H1 (cell line): ENCODE measurements around the gene SEMA3B. TPM values are rescaled to one million over a fixed set of nuclear protein-coding genes. Genes with fewer than 3 reads are reported as not detected.

Experiments
- CTCF ChIA-PET: fragments of 300-600 bp; sonication (Branson Sonifier 250); formaldehyde crosslinking; loops from one replicate; lab custom pipeline; 2021; ENCODE audit not compliant: partially characterized antibody; lab: Charles Lee
- POLR2A ChIA-PET: fragments of 300-600 bp; sonication (Branson Sonifier 250); formaldehyde crosslinking; loops from one replicate; lab custom pipeline; 2021; ENCODE audit warnings: inconsistent platforms; ENCODE audit not compliant: partially characterized antibody; lab: Charles Lee
- DNase-seq, 2 experiments: peaks; one replicate each; pipeline versions ENCODE4 v3.0.0 to v3.0.0-alpha.2; 2010 to 2022; ENCODE audit warnings: low spot score in 2 of 2, low read depth in 1 of 2, mixed read lengths in 1 of 2
- FAIRE-seq: peaks from 2 replicates; lab custom pipeline; 2011; peaks lifted over from hg19 to GRCh38; lab: Jason Lieb, UNC
- H2AFZ ChIP-seq: 2 replicates; pipeline ENCODE4 v1.8.1; 2012; ENCODE audit warnings: low read length, inconsistent platforms
- H2AK5ac ChIP-seq: 2 replicates; pipeline ENCODE4 v1.6.1; 2013; ENCODE audit warnings: low read depth, low read length
- H2BK120ac ChIP-seq: replicated peaks from 2 replicates; pipeline ENCODE3; 2013; ENCODE audit warnings: low read depth, low read length, inconsistent platforms
- H2BK12ac ChIP-seq: 2 replicates; pipeline ENCODE4 v1.6.1; 2013; ENCODE audit warnings: low read depth, low read length
- H2BK15ac ChIP-seq: 2 replicates; pipeline ENCODE4 v1.6.1; 2013; ENCODE audit warnings: low read length
- H2BK20ac ChIP-seq: 2 replicates; pipeline ENCODE4 v1.6.1; 2013; ENCODE audit warnings: low read length
- H2BK5ac ChIP-seq: 2 replicates; pipeline ENCODE4 v1.6.1; 2013; ENCODE audit warnings: low read depth, low read length
- H3K14ac ChIP-seq: 2 replicates; pipeline ENCODE4 v1.6.1; 2013; ENCODE audit warnings: inconsistent platforms; ENCODE audit not compliant: insufficient read length
- H3K18ac ChIP-seq: 2 replicates; pipeline ENCODE4 v1.6.1; 2013; ENCODE audit warnings: low read length; ENCODE audit errors: extremely low read depth
- H3K23ac ChIP-seq: 2 replicates; pipeline ENCODE4 v1.6.1; 2013; ENCODE audit warnings: inconsistent platforms; ENCODE audit not compliant: insufficient read length
- H3K23me2 ChIP-seq: 2 replicates; pipeline ENCODE4 v1.6.1; 2013; ENCODE audit warnings: low read depth, low read length
- H3K27ac ChIP-seq: 2 replicates; pipeline ENCODE4 v1.6.1; 2011; ENCODE audit warnings: low read depth, low read length, inconsistent platforms
- H3K27me3 ChIP-seq, 4 experiments: replicated peaks in 1 of 4; 1 replicate in 1 of 4; 2 replicates in 3 of 4; pipeline versions ENCODE4 v1.6.1 to v1.8.1; 2011 to 2013; ENCODE audit warnings: low read length in 3 of 4, mild to moderate bottlenecking in 3 of 4, inconsistent platforms in 2 of 4, mixed read lengths in 2 of 4, moderate library complexity in 1 of 4; ENCODE audit not compliant: control insufficient read depth in 3 of 4, insufficient read depth in 3 of 4; ENCODE audit errors: extremely low read depth in 1 of 4
- H3K36me3 ChIP-seq, 4 experiments: 2 replicates each; pipeline versions ENCODE4 v1.6.1 to v1.8.1; 2011 to 2013; ENCODE audit warnings: mild to moderate bottlenecking in 4 of 4, low read length in 3 of 4, moderate library complexity in 2 of 4, control low read depth in 1 of 4, inconsistent platforms in 1 of 4; ENCODE audit not compliant: insufficient read depth in 4 of 4, control insufficient read depth in 2 of 4
- H3K4ac ChIP-seq: replicated peaks from 2 replicates; pipeline ENCODE3; 2013; ENCODE audit warnings: low read length, low read depth, mixed read lengths, inconsistent platforms; ENCODE audit not compliant: insufficient read length
- H3K4me1 ChIP-seq, 4 experiments: replicated peaks in 1 of 4; 1 replicate in 1 of 4; 2 replicates in 3 of 4; pipeline versions ENCODE4 v1.6.1 to v1.8.1; 2011 to 2013; ENCODE audit warnings: low read length in 3 of 4, inconsistent platforms in 2 of 4, mixed read lengths in 1 of 4; ENCODE audit not compliant: insufficient read depth in 4 of 4, control insufficient read depth in 3 of 4
- H3K4me2 ChIP-seq, 2 experiments: 2 replicates each; pipeline versions ENCODE4 v1.6.1 to v1.8.1; 2011 to 2013; ENCODE audit warnings: low read depth in 2 of 2, low read length in 2 of 2, control low read depth in 1 of 2, inconsistent platforms in 1 of 2, mild to moderate bottlenecking in 1 of 2; ENCODE audit not compliant: insufficient read depth in 1 of 2
- H3K4me3 ChIP-seq, 4 experiments: fragments of 200-600, 300-600 bp in 1 of 4; sonication (generic), shearing (Covaris generic), sonication (Bioruptor Twin) in 1 of 4; 2 replicates each; pipeline versions ENCODE4 v1.5.1 to v1.8.1; 2011 to 2016; ENCODE audit warnings: low read length in 4 of 4, low read depth in 3 of 4, control low read depth in 2 of 4, inconsistent platforms in 2 of 4, mild to moderate bottlenecking in 2 of 4, mixed read lengths in 1 of 4, moderate library complexity in 1 of 4; ENCODE audit not compliant: insufficient read depth in 2 of 4; ENCODE audit errors: extremely low read depth in 1 of 4
- H3K56ac ChIP-seq: replicated peaks from 2 replicates; pipeline ENCODE3; 2013; ENCODE audit warnings: low read depth, mild to moderate bottlenecking, mixed read lengths, low read length, inconsistent platforms; ENCODE audit not compliant: insufficient read length
- H3K79me1 ChIP-seq: 2 replicates; pipeline ENCODE4 v1.6.1; 2013; ENCODE audit warnings: low read depth, low read length, control low read depth
- H3K79me2 ChIP-seq, 2 experiments: 2 replicates each; pipeline versions ENCODE4 v1.6.1 to v1.8.1; 2012 to 2013; ENCODE audit warnings: low read length in 2 of 2, mild to moderate bottlenecking in 2 of 2, inconsistent platforms in 1 of 2; ENCODE audit not compliant: insufficient read depth in 2 of 2, control insufficient read depth in 1 of 2
- H3K9ac ChIP-seq, 4 experiments: replicated peaks in 1 of 4; 1 replicate in 1 of 4; 2 replicates in 3 of 4; pipeline versions ENCODE4 v1.6.1 to v1.8.1; 2011 to 2013; ENCODE audit warnings: low read depth in 3 of 4, low read length in 3 of 4, control low read depth in 2 of 4, mild to moderate bottlenecking in 2 of 4, moderate library complexity in 2 of 4, inconsistent platforms in 1 of 4; ENCODE audit errors: extremely low read depth in 1 of 4
- H3K9me3 ChIP-seq, 2 experiments: 2 replicates each; pipeline versions ENCODE4 v1.6.1 to v1.8.1; 2012 to 2013; ENCODE audit warnings: mild to moderate bottlenecking in 2 of 2, moderate library complexity in 2 of 2, control low read depth in 1 of 2, inconsistent platforms in 1 of 2, low read depth in 1 of 2, low read length in 1 of 2, mixed read lengths in 1 of 2; ENCODE audit not compliant: insufficient read depth in 2 of 2
- H4K20me1 ChIP-seq, 2 experiments: replicated peaks in 1 of 2; 2 replicates each; pipeline versions ENCODE3 to v1.8.1; 2011 to 2013; ENCODE audit warnings: inconsistent platforms in 2 of 2, low read length in 2 of 2, mild to moderate bottlenecking in 1 of 2; ENCODE audit not compliant: insufficient read depth in 2 of 2, control insufficient read depth in 1 of 2
- H4K5ac ChIP-seq: 2 replicates; pipeline ENCODE4 v1.6.1; 2013; ENCODE audit warnings: low read length, low read depth, mixed read lengths, inconsistent platforms; ENCODE audit not compliant: insufficient read length
- H4K8ac ChIP-seq: 2 replicates; pipeline ENCODE4 v1.8.0; 2013; ENCODE audit warnings: mild to moderate bottlenecking, moderate library complexity, low read length, inconsistent platforms; ENCODE audit not compliant: insufficient read depth; ENCODE audit errors: extremely low read depth
- H4K91ac ChIP-seq: replicated peaks from 2 replicates; pipeline ENCODE3; 2013; ENCODE audit warnings: low read length, mixed read lengths, inconsistent platforms; ENCODE audit not compliant: insufficient read length
- CBX8 ChIP-seq: fragments of 300-800, 300-1000 bp; sonication (generic); IDR thresholded peaks from 2 replicates; pipeline ENCODE4 v1.7.1; 2016; ENCODE audit warnings: low read depth, low read length, borderline replicate concordance
- WGBS, 2 experiments: shearing (Covaris generic) in 1 of 2; methylation state at CpG; one replicate each; pipeline versions ENCODE4 v1.1.6 to v1.1.7; 2013 to 2015; ENCODE audit warnings: low lambda C conversion rate in 2 of 2, mixed read lengths in 2 of 2, inconsistent platforms in 1 of 2, low coverage in 1 of 2, missing lambda C conversion rate in 1 of 2; ENCODE audit not compliant: insufficient replicate concordance in 2 of 2, insufficient coverage in 1 of 2, insufficient read length in 1 of 2; ENCODE audit errors: extremely low coverage in 1 of 2, missing lambda C conversion rate in 1 of 2; 5-methylcytosine and 5-hydroxymethylcytosine counted together
- polyA plus RNA-seq, 7 experiments: library from polyadenylated mRNA; depleted of rRNA in 3 of 7; stranded (reverse) in 5 of 7; unstranded in 2 of 7; fragments of >200 nt in 5 of 7; fragments of 200-250 nt in 2 of 7; gene quantifications; 1 replicate in 5 of 7; 2 replicates in 1 of 7; 4 replicates in 1 of 7; pipeline versions ENCODE4 v1.2.1 to v1.2.3, GENCODE V29; 2011 to 2013; ENCODE audit warnings: missing spikeins in 2 of 7, mixed read lengths in 2 of 7
- total RNA-seq: library from RNA; stranded (reverse); fragmentation: NEBNext Ultra II Directional; extraction: Animal tissue kit (Norgen Biotek cat#: 25700); gene quantifications from 2 replicates; pipeline ENCODE4 v1.2.1, GENCODE V29; 2021
- TF ChIP-seq, protein P1 (sequence below), 3 experiments: IDR thresholded peaks; 1 replicate in 2 of 3; 2 replicates in 1 of 3; pipeline versions ENCODE4 v1.5.1 to v1.6.1; 2011; ENCODE audit warnings: low read length in 3 of 3, mild to moderate bottlenecking in 3 of 3, inconsistent platforms in 2 of 3, low read depth in 1 of 3, moderate library complexity in 1 of 3; ENCODE audit not compliant: insufficient read depth in 1 of 3; ENCODE audit errors: control extremely low read depth in 1 of 3

Gene SEMA3B
- total and polyA plus RNA-seq, 2 of the 8 experiments (the other 6 are each of a cell fraction or from before 2014, with no cell fraction given): 3.0 to 4.7 TPM

GRCh38 chr3:50297896-50298725 lies 29.2 kb downstream of the SEMA3B start:
- H3K9me3 ChIP-seq: no peaks in the 10 kb centered on the region
- no peaks in the 10 kb centered on the region for H3K36me3 ChIP-seq
- no peak overlapping the region for H3K27ac ChIP-seq
- H3K79me1 ChIP-seq: no peaks in the 10 kb centered on the region
- H3K23me2 ChIP-seq: peaks cover 5% of the 10 kb centered on the region; the same call in 1 of the 2 replicates
- H3K27me3 ChIP-seq: no peaks in the 10 kb centered on the region; a peak in 1 of 7 replicates
- no peak overlapping the region for H3K18ac ChIP-seq
- no peak overlapping the region for H2BK15ac ChIP-seq
- no peak overlapping the region for H4K91ac ChIP-seq
- peaks cover 0 to 23% (median 8%) of the 10 kb centered on the region in 4 experiments; a peak in 6 of 7 replicates for H3K4me1 ChIP-seq
- TF ChIP-seq, protein P1, sequence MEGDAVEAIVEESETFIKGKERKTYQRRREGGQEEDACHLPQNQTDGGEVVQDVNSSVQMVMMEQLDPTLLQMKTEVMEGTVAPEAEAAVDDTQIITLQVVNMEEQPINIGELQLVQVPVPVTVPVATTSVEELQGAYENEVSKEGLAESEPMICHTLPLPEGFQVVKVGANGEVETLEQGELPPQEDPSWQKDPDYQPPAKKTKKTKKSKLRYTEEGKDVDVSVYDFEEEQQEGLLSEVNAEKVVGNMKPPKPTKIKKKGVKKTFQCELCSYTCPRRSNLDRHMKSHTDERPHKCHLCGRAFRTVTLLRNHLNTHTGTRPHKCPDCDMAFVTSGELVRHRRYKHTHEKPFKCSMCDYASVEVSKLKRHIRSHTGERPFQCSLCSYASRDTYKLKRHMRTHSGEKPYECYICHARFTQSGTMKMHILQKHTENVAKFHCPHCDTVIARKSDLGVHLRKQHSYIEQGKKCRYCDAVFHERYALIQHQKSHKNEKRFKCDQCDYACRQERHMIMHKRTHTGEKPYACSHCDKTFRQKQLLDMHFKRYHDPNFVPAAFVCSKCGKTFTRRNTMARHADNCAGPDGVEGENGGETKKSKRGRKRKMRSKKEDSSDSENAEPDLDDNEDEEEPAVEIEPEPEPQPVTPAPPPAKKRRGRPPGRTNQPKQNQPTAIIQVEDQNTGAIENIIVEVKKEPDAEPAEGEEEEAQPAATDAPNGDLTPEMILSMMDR (IDR thresholded peaks at IDR 0.05; ENCODE audit: control extremely low read depth in 1 of 3, insufficient read depth in 1 of 3, low read depth in 1 of 3, low read length in 3 of 3): 0 out of 4 replicates have a peak, but pooled peaks of 1 of the 3 experiments have one; percentile 2
- no peak for TF ChIP-seq CBX8
- no peak overlapping the region for H2AK5ac ChIP-seq
- peak in 1 of 2 experiments; percentile 52 for DNase-seq
- no peak for FAIRE-seq
- no peak overlapping the region for H3K14ac ChIP-seq
- peaks cover 0 to 2% of the 10 kb centered on the region in 2 experiments for H4K20me1 ChIP-seq
- no peak overlapping the region for H2AFZ ChIP-seq
- CTCF ChIA-PET: interaction anchor here (0.8 to 1.8 kb wide), 11 partner anchors 10 to 253 kb away, joined by 3 to 7 read pairs (median 3); partner anchors contain the start of genes LSMEM2 and TUSC2
- H3K9ac ChIP-seq: no peak overlapping the region
- no peak overlapping the region for H3K56ac ChIP-seq
- H3K4me3 ChIP-seq: peak overlapping the region; percentile 70 to 89 (median 80); a peak in 7 of 8 replicates
- H3K4me2 ChIP-seq: peak overlapping the region; percentile 67 to 92
- H4K8ac ChIP-seq: no peak overlapping the region; the same call in 1 of the 2 replicates
- H3K4ac ChIP-seq: no peak overlapping the region
- WGBS, 2 experiments: 76% methylated on average over 9 of the region's 9 CpGs; no CpG with 5 or more reads in 1 of the 2 experiments
- POLR2A ChIA-PET: interaction anchor here (0.8 to 11.3 kb wide), 9 partner anchors 9 to 73 kb away, joined by 3 to 149 read pairs (median 3); partner anchors contain the start of genes HYAL2, SEMA3B and TUSC2
- H2BK20ac ChIP-seq: no peak overlapping the region
- H2BK5ac ChIP-seq: no peak overlapping the region
- H3K23ac ChIP-seq: no peak overlapping the region
- H2BK12ac ChIP-seq: no peak overlapping the region
- no peaks in the 10 kb centered on the region for H3K79me2 ChIP-seq
- H4K5ac ChIP-seq: no peak overlapping the region
- no peak overlapping the region for H2BK120ac ChIP-seq
